ENCODE measurements around the gene SLC22A5.

SLC22A5 gene

GRCh38 chr5:132406144-132406783, 36.8 kb downstream of the SLC22A5 start:
- Histone ChIP-seq H3K27me3 (ENCODE audit: control insufficient read depth, low read length) (peaks cover 19% of the 10 kb centered on the region), H3K36me3 (ENCODE audit: control insufficient read depth, low read length) (no peaks in the 10 kb centered on the region), H3K9me3 (ENCODE audit: control insufficient read depth, insufficient read depth, low read length) (no peaks in the 10 kb centered on the region), H3K79me2 (ENCODE audit: control insufficient read depth, low read length) (no peaks in the 10 kb centered on the region), H3K27ac (ENCODE audit: low read depth, low read length) (no peak overlapping the region), H4K20me1 (ENCODE audit: control insufficient read depth, insufficient read depth, low read depth, low read length) (no peaks in the 10 kb centered on the region), H3K9me2 (replicated peaks; ENCODE audit: control insufficient read depth, low read length) (no peaks in the 10 kb centered on the region), H3K4me1 (ENCODE audit: control insufficient read depth, low read length) (peaks cover 10% of the 10 kb centered on the region), H3K4me3 (ENCODE audit: low read length) (no peak overlapping the region), H3K4me2 (ENCODE audit: low read length) (no peak overlapping the region), H3F3A (ENCODE audit: control insufficient read depth, insufficient read depth) (peaks cover 4% of the 10 kb centered on the region; the same call in 1 of the 2 replicates)
- TF ChIP-seq CTCF (IDR thresholded peaks at IDR 0.05; ENCODE audit: low read depth, low read length, poor library complexity, severe bottlenecking) (no peak), EZH2phosphoT487 (IDR thresholded peaks at IDR 0.05; ENCODE audit: borderline replicate concordance, low read length) (no peak)

GRCh38 chr5:132407970-132408369, 38.5 kb downstream of the SLC22A5 start:
- H3K27me3 ChIP-seq (ENCODE audit: control insufficient read depth, low read length): peaks cover 24% of the 10 kb centered on the region
- no peaks in the 10 kb centered on the region for H4K20me1 ChIP-seq (ENCODE audit: control insufficient read depth, insufficient read depth, low read depth, low read length)
- H3K9me2 ChIP-seq (replicated peaks; ENCODE audit: control insufficient read depth, low read length): no peaks in the 10 kb centered on the region
- no peaks in the 10 kb centered on the region for H3K79me2 ChIP-seq (ENCODE audit: control insufficient read depth, low read length)
- peaks cover 15% of the 10 kb centered on the region for H3K4me1 ChIP-seq (ENCODE audit: control insufficient read depth, low read length)
- no peak overlapping the region for H3K4me2 ChIP-seq (ENCODE audit: low read length)
- peaks cover 4% of the 10 kb centered on the region; the same call in 1 of the 2 replicates for H3F3A ChIP-seq (ENCODE audit: control insufficient read depth, insufficient read depth)
- H3K36me3 ChIP-seq (ENCODE audit: control insufficient read depth, low read length): no peaks in the 10 kb centered on the region
- TF ChIP-seq CTCF (IDR thresholded peaks at IDR 0.05; ENCODE audit: low read depth, low read length, poor library complexity, severe bottlenecking) (no peak), EZH2phosphoT487 (IDR thresholded peaks at IDR 0.05; ENCODE audit: borderline replicate concordance, low read length) (no peak)
- H3K9me3 ChIP-seq (ENCODE audit: control insufficient read depth, insufficient read depth, low read length): no peaks in the 10 kb centered on the region
- H3K4me3 ChIP-seq (ENCODE audit: low read length): no peak overlapping the region
- H3K27ac ChIP-seq (ENCODE audit: low read depth, low read length): no peak overlapping the region

GRCh38 chr5:132408456-132408855, 38.9 kb downstream of the SLC22A5 start:
- TF ChIP-seq EZH2phosphoT487 (IDR thresholded peaks at IDR 0.05; ENCODE audit: borderline replicate concordance, low read length) (no peak), CTCF (IDR thresholded peaks at IDR 0.05; ENCODE audit: low read depth, low read length, poor library complexity, severe bottlenecking) (no peak)
- H3K4me1 ChIP-seq (ENCODE audit: control insufficient read depth, low read length): peaks cover 15% of the 10 kb centered on the region
- no peaks in the 10 kb centered on the region for H3K36me3 ChIP-seq (ENCODE audit: control insufficient read depth, low read length)
- H3K9me3 ChIP-seq (ENCODE audit: control insufficient read depth, insufficient read depth, low read length): no peaks in the 10 kb centered on the region
- H3K27ac ChIP-seq (ENCODE audit: low read depth, low read length): no peak overlapping the region
- no peak overlapping the region for H3K4me2 ChIP-seq (ENCODE audit: low read length)
- no peaks in the 10 kb centered on the region for H3K79me2 ChIP-seq (ENCODE audit: control insufficient read depth, low read length)
- peaks cover 4% of the 10 kb centered on the region; the same call in 1 of the 2 replicates for H3F3A ChIP-seq (ENCODE audit: control insufficient read depth, insufficient read depth)
- H3K4me3 ChIP-seq (ENCODE audit: low read length): no peak overlapping the region
- no peaks in the 10 kb centered on the region for H4K20me1 ChIP-seq (ENCODE audit: control insufficient read depth, insufficient read depth, low read depth, low read length)
- peaks cover 27% of the 10 kb centered on the region for H3K27me3 ChIP-seq (ENCODE audit: control insufficient read depth, low read length)
- H3K9me2 ChIP-seq (replicated peaks; ENCODE audit: control insufficient read depth, low read length): no peaks in the 10 kb centered on the region
